OCI-LY3 (cell line): Measurements from ENCODE around the gene ADCY4.

ENCODE experiments used
- EZH2phosphoT487 ChIP-seq: fragments of 200-600 bp; shearing (Covaris generic); IDR thresholded peaks from 2 replicates; pipeline ENCODE4 v1.6.1; 2018; ENCODE audit warnings: antibody characterized with exemption, mixed run types, low read depth
- TF ChIP-seq, protein P1 (sequence below): fragments of 200-600, 300-600 bp; sonication (generic); IDR thresholded peaks from 2 replicates; pipeline ENCODE4 v1.5.1; 2014; ENCODE audit warnings: antibody characterized with exemption, low read length, low read depth

GRCh38 chr14:24363401-24363800 is 28.5 kb upstream of the ADCY4 start:
- TF ChIP-seq, protein P1, sequence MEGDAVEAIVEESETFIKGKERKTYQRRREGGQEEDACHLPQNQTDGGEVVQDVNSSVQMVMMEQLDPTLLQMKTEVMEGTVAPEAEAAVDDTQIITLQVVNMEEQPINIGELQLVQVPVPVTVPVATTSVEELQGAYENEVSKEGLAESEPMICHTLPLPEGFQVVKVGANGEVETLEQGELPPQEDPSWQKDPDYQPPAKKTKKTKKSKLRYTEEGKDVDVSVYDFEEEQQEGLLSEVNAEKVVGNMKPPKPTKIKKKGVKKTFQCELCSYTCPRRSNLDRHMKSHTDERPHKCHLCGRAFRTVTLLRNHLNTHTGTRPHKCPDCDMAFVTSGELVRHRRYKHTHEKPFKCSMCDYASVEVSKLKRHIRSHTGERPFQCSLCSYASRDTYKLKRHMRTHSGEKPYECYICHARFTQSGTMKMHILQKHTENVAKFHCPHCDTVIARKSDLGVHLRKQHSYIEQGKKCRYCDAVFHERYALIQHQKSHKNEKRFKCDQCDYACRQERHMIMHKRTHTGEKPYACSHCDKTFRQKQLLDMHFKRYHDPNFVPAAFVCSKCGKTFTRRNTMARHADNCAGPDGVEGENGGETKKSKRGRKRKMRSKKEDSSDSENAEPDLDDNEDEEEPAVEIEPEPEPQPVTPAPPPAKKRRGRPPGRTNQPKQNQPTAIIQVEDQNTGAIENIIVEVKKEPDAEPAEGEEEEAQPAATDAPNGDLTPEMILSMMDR, result no peak
- TF ChIP-seq EZH2phosphoT487, result no peak
